NCI-H82 treated with DMSO at 0.1 percent for 48 hours (cell line): ENCODE results near the gene COTL1.

Source experiments
- DNase-seq: peaks from one replicate; lab custom pipeline; 2025; ENCODE audit not compliant: unreplicated experiment; lab: John Stamatoyannopoulos, UW

COTL1 gene

GRCh38 chr16:84614968-84615813 lies 2.7 kb downstream of the COTL1 start:
- no peak for DNase-seq

DNA sequence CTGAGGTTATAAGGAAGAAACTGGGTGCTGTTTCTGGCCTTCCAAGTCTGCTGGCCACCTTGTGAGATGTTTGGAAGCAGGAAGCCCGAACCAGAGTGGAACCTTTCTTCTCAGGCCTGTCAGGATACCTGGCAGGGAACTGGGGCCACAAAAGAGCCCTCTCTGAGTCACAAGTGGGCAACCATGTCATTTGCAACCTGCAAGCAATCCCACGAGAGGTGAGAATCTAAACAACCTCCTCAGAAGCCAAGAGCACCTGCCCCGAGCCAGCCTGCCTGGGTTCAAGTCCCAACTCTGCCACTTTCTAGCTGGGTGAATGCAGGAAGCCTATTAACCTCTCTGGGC lies 3.3 kb downstream of the COTL1 start:
- no peak for DNase-seq

GRCh38 chr16:84614073-84614459 lies 3.8 kb downstream of the COTL1 start:
- no peak for DNase-seq

- DNase-seq: no peak
These were observed 4.3 kb downstream of the COTL1 start for GRCh38 chr16:84613408-84614072.

DNA sequence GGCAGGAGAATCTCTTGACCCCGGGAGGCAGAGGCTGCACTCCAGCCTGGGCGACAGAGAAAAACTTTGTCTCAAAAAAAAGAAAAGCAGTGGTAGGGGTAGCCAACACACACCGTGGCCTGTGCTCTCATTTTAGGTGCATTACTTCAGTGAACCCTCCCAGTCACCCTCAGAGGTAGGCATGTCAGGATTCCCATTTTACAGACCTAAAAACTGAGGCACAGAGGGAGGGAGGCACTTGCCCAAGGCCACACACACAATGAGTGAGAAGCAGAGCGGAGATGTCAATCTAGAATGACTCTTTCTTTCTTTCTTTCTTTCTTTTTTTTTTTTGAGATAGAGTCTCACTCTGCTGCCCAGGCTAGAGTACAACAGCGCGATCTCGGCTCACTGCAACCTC lies 5.2 kb downstream of the COTL1 start:
- no peak for DNase-seq

GRCh38 chr16:84611041-84611440 lies 6.8 kb downstream of the COTL1 start:
- DNase-seq: no peak

- no peak for DNase-seq
These were observed 7.5 kb downstream of the COTL1 start for GRCh38 chr16:84610376-84610775.

GRCh38 chr16:84609563-84610177 lies 8.2 kb downstream of the COTL1 start:
- DNase-seq: no peak

- DNase-seq: no peak
These were observed 9.6 kb downstream of the COTL1 start for GRCh38 chr16:84608282-84608681.

DNA sequence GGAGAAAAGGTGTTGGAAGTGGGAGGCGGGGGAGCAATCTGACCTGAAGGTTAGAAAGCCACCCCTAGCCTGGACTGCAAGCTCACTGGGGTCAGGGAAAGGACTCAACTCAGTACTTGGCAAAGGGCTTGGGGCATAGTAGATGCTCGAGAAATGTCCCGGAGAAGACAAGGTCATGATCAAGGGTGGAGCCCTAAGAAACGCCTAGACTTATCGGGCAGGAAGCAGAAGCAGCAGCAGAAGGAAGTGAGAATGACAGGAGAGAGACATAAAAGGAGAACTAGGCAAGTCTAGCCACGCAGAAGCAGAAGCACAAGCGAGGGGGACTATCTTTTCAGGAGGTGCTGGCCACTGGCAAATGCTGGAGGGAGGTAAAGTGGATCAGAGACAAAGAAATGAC lies 10.2 kb downstream of the COTL1 start:
- no peak for DNase-seq

- no peak for DNase-seq
These were observed 10.8 kb downstream of the COTL1 start for GRCh38 chr16:84607061-84607460.

DNA sequence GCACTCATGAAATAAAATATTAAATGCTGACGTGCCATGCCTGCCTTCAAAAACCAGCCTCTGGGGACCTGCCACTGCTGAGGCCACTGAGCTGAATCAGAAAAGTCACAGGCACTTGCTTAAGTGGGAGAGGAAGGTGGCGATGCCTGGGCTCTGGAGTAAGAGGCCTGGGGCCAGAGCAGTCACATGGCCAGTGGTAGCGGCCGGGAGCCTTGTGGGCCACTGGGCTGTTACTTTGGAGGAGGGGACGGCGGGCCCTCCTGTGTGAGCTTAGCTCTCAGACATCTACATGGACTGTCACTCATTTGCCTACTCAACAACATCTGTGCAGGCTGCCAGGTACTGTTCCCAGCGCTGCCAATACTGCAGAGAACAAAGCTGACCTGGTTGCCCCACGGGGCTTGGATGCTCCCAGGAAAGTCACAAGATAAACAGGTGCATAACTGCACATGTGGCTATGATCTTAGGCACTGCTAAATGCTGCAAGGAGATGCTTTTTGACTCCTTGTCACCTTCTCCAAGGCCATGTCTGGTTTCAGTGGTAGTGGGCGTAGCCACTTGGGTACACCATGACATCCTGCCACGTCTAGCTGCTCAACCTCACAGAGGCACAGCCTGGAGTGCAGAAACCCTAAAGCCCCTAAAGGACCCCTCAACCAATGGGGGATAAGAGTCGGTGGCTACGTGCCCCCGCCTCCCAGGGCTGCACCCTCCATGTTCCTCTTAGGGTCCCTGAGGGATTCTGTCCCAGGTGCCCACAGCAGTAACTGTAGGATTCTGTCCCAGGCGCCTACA lies 11.6 kb downstream of the COTL1 start:
- DNase-seq: no peak

DNA sequence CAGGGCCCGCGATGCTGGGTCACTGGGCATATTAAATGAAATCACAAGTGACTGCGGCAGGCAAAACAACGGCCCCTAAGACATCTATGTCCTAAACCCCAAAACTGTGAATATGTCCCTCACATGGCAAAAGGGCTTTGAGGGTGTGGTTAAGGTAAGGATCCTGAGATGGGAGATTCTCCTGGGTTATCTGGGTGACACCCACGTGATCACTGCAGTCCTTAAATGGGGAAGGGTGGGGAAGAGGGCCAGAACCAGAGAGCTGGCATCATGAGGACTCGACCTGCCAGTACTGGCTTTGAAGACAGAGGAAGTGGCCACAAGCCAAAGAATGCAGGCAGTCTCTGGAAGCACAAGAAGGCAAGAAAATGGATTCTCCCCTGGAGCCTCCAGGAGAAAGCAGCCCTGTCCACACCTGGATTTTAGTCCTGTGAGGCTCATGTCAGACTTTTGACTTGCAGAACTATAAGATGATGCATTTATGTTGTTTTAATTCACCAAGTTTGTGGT lies 12.5 kb downstream of the COTL1 start:
- DNase-seq: no peak

GRCh38 chr16:84604477-84605013 lies 13.3 kb downstream of the COTL1 start:
- no peak for DNase-seq

GRCh38 chr16:84603940-84604339 lies 13.9 kb downstream of the COTL1 start:
- DNase-seq: no peak

DNA sequence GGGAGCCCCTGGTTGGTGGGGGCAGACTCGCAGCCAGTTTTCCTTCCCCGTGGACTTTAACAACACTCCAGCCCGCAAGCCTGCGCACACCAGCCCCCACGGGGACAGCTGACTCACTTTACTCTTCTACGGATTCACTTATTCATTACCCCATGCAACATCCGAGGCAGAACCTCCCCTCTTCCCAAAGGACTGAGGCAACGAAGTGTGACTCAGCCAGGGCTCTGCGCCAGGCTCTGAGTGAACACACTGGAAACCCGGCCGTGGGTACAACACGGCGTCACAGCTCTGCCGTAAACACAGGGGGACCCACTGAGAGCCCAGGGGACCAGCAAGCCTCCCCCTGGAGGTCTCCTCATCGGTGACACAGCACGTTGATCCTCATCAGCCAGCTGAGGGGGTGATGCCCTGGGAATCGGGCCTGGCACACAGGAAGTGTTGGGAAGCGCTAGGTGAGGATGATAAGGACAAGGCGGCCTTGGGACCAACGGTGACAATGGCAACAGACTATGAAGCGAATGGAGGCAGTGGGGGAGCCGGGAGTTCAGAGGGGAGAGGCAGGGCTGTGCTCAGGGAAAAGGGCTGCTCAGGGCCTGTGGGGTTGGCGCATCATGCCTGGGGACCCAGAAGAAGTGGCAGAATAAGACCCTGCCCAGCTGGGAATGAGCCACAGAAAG lies 14.6 kb downstream of the COTL1 start:
- DNase-seq: no peak

DNA sequence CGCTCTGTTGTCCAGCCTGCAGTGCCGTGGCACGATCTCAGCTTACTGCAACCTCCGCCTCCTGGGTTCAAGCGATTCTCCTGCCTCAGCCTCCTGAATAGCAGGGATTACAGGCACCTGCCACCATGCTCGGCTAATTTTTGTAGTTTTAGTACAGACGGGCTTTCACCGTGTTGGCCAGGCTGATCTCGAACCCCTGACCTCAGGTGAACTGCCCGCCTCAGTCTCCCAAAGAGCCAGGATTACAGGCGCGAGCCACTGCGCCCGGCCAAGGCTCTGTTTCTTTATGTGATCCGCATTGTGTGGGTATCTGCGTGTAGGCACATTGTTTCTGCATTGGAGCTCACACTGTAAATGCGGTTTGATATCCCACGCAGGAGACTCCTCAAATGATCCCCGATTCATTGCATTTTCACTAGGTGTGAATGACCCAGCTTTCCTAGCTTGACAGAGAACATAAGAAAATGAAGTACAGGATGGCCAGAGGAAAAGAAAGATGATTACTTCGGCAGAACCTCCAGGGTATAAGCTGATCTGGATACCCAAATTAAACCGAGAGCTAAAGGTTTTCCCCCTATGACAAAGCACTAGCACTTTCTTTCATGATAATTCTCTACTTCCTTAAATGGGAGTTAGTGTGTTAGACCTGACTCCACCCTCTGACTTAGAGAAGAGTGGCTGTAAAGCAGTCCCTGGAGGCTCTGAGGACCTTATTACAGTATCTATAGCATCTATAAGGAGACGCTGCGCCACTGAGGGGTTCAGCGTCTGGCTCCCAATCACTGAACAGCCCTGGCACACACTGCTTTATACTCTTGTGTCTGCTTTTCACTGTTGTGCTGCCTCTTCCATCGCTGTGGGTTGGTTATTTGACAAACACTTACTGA lies 17.3 kb downstream of the COTL1 start:
- DNase-seq: no peak

DNA sequence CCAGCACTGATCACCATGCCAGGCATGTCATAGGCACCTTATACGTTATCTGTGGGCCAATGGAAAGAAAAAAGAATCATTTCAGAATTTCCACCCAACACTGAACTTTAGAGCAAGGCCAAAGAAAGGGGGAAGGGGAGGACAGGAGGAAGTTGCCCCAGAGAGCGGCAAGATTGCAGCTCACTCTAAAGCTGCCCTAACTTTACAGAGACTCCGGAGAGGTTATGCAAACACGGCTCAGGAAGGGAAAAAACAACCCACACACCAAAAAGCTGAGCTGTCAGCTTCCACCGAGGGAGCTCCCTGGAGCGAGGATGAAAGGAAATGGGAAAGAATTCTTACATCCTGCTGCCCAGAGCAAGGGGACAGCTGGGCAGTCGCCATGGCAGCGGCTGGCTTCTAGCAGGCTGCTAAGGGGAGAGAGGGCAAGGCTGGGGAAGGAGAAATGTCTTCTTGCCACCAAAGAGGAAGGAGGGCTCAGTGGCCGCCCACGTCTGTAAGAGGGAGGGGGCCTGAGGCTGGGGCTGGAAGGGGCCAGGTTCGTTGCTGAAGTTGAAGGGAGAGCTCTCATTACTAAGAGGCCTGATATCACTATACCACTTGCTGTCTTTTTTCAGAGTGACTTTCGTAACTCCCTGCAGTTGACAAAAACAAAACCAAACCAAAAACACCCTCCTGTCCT lies 18.2 kb downstream of the COTL1 start:
- no peak for DNase-seq

GRCh38 chr16:84598360-84598759 lies 19.5 kb downstream of the COTL1 start:
- DNase-seq: peak; percentile 4
